PC-9 (cell line): ENCODE measurements around the gene MTPN. TPM values are rescaled to one million over a fixed set of nuclear protein-coding genes. Genes with fewer than 3 reads are reported as not detected.

Source experiments
- BruUV-seq: library from RNA; stranded (reverse); fragments of 400-500 nt; replicated peaks from 2 replicates; lab custom pipeline; 2021; lab: Mats Ljungman, UMichigan
- CTCF ChIA-PET: fragments of 300-600 bp; sonication (Branson Sonifier 250); formaldehyde crosslinking; loops from one replicate; lab custom pipeline; 2022; ENCODE audit warnings: antibody characterized with exemption; lab: Charles Lee
- POLR2A ChIA-PET: fragments of 300-600 bp; sonication (Branson Sonifier 250); formaldehyde crosslinking; loops from one replicate; lab custom pipeline; 2022; ENCODE audit warnings: antibody characterized with exemption; ENCODE audit not compliant: unreplicated experiment; lab: Charles Lee
- DNase-seq, 2 experiments: peaks; one replicate each; pipeline versions ENCODE4 v3.0.0 to v3.0.0-alpha.2; 2015 to 2022; ENCODE audit warnings: mixed read lengths in 1 of 2
- H2AFZ ChIP-seq: fragments of 200-600 bp; sonication (generic); 2 replicates; pipeline ENCODE4 v1.8.1; 2017; ENCODE audit warnings: antibody characterized with exemption
- H3F3A ChIP-seq: fragments of 200-600 bp; sonication (generic); 2 replicates; pipeline ENCODE4 v1.8.1; 2017; ENCODE audit warnings: antibody characterized with exemption, mild to moderate bottlenecking, low read depth; ENCODE audit not compliant: insufficient read depth
- H3K27ac ChIP-seq: fragments of 200-600 bp; sonication (generic); 2 replicates; pipeline ENCODE4 v1.6.1; 2016; ENCODE audit warnings: mixed run types
- H3K27me3 ChIP-seq: fragments of 200-600 bp; sonication (generic); 2 replicates; pipeline ENCODE4 v1.6.1; 2016; ENCODE audit warnings: low read depth, mixed run types; ENCODE audit not compliant: insufficient read depth
- H3K36me3 ChIP-seq: fragments of 200-600 bp; sonication (generic); 2 replicates; pipeline ENCODE4 v1.6.1; 2016; ENCODE audit warnings: low read depth, mixed run types
- H3K4me1 ChIP-seq: fragments of 200-600 bp; sonication (generic); replicated peaks from 2 replicates; pipeline ENCODE4 v1.6.1; 2016; ENCODE audit warnings: mixed run types; ENCODE audit not compliant: insufficient read depth
- H3K4me2 ChIP-seq: fragments of 200-600 bp; sonication (generic); 2 replicates; pipeline ENCODE4 v1.6.1; 2017; ENCODE audit warnings: mixed run types
- H3K4me3 ChIP-seq: fragments of 200-600 bp; sonication (generic); 2 replicates; pipeline ENCODE4 v1.6.1; 2016; ENCODE audit warnings: mixed run types
- H3K79me2 ChIP-seq: fragments of 200-600 bp; sonication (generic); 2 replicates; pipeline ENCODE4 v1.6.1; 2017; ENCODE audit warnings: low read depth, mixed run types
- H3K9me2 ChIP-seq: fragments of 200-600 bp; sonication (generic); 2 replicates; pipeline ENCODE4 v1.8.1; 2017; ENCODE audit warnings: mild to moderate bottlenecking; ENCODE audit not compliant: insufficient read depth
- H3K9me3 ChIP-seq: fragments of 200-600 bp; sonication (generic); 2 replicates; pipeline ENCODE4 v1.8.1; 2016; ENCODE audit warnings: low read depth; ENCODE audit not compliant: insufficient read depth
- H4K20me1 ChIP-seq: fragments of 200-600 bp; sonication (generic); 2 replicates; pipeline ENCODE4 v1.8.1; 2017; ENCODE audit not compliant: insufficient read depth
- EZH2 ChIP-seq: fragments of 200-600 bp; sonication (generic); IDR thresholded peaks from 2 replicates; pipeline ENCODE4 v1.8.0; 2017; ENCODE audit warnings: antibody characterized with exemption, low read depth
- intact Hi-C: fragments of 100-400 bp; cut with micrococcal nuclease; formaldehyde crosslinking; loops from one replicate; pipeline ENCODE4 v1.10.0; 2022; ENCODE audit not compliant: unreplicated experiment
- total RNA-seq: library from RNA; stranded (reverse); gene quantifications from 2 replicates; pipeline ENCODE4 v1.2.3, GENCODE V29; 2021
- TF ChIP-seq, protein P1 (sequence below): fragments of 200-600 bp; sonication (generic); conservative IDR thresholded peaks from 2 replicates; pipeline ENCODE4 v1.6.1; 2017; ENCODE audit warnings: mixed run types, antibody characterized with exemption, mild to moderate bottlenecking, moderate library complexity

Gene MTPN
- total RNA-seq, 1 experiment from 2014 or later = 212 TPM

DNA sequence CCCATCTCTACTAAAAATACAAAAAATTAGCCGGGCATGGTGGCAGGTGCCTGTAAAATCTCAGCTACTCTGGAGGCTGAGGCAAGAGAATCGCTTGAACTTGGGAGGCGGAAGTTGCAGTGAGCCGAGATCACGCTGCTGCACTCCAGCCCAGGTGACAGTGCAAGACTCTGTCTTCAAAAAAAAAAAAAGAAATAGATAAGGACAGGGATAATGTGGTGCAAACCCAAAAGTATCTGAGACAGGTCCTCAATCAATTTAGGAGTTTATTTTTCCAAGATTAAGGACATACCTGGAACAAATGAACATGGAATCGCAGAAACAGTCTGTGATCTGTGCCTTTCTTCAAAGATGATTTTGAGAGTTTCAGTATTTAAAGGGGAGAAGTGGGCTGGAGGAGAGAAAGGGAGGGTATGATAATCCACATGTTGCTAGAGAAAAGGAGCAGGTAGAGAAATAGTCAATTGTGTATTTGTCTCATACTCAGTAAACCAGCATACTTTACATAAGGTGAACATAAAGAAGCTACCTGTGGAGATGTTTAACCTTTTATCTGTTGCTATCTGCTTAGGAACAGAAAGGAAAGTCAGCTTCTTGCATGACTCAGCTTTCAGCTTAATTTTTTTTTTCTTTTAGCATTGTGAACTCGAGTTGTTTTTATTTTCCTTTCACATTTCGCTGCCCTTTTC lies 4.9 kb upstream of the MTPN start:
- H3F3A ChIP-seq = peaks cover 5% of the 10 kb centered on the region
- no peaks in the 10 kb centered on the region for H3K9me2 ChIP-seq
- DNase-seq = peak in 1 of 2 experiments; percentile 29
- H2AFZ ChIP-seq = peak overlapping the region; percentile 80
- H3K4me2 ChIP-seq = peak overlapping the region; percentile 70
- peak overlapping the region; percentile 48 for H3K27ac ChIP-seq
- peaks cover 21% of the 10 kb centered on the region for H3K4me1 ChIP-seq
- BruUV-seq = no TSS peak
- ChIA-PET CTCF (interaction anchor here (0.6 to 0.9 kb wide), 2 partner anchors 16 to 320 kb away, joined by 3 to 16 read pairs; partner anchors contain the start of gene STMP1), POLR2A (interaction anchor here (0.6 kb wide), 1 partner anchor 676 kb away, joined by 8 read pairs; no protein-coding TSS in a partner anchor)
- H3K4me3 ChIP-seq = peak overlapping the region; percentile 38; the same call in 1 of the 2 replicates
- no peak for TF ChIP-seq EZH2
- TF ChIP-seq, protein P1, sequence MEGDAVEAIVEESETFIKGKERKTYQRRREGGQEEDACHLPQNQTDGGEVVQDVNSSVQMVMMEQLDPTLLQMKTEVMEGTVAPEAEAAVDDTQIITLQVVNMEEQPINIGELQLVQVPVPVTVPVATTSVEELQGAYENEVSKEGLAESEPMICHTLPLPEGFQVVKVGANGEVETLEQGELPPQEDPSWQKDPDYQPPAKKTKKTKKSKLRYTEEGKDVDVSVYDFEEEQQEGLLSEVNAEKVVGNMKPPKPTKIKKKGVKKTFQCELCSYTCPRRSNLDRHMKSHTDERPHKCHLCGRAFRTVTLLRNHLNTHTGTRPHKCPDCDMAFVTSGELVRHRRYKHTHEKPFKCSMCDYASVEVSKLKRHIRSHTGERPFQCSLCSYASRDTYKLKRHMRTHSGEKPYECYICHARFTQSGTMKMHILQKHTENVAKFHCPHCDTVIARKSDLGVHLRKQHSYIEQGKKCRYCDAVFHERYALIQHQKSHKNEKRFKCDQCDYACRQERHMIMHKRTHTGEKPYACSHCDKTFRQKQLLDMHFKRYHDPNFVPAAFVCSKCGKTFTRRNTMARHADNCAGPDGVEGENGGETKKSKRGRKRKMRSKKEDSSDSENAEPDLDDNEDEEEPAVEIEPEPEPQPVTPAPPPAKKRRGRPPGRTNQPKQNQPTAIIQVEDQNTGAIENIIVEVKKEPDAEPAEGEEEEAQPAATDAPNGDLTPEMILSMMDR = no peak
- H3K9me3 ChIP-seq = no peaks in the 10 kb centered on the region; the same call in 1 of the 2 replicates
- intact Hi-C loops = loop anchor here (5.0 kb wide), 1 partner anchor 105 kb away; no protein-coding TSS in a partner anchor
- H4K20me1 ChIP-seq = no peaks in the 10 kb centered on the region
- H3K79me2 ChIP-seq = peaks cover under 1% of the 10 kb centered on the region
- no peaks in the 10 kb centered on the region for H3K27me3 ChIP-seq
- H3K36me3 ChIP-seq = no peaks in the 10 kb centered on the region

DNA sequence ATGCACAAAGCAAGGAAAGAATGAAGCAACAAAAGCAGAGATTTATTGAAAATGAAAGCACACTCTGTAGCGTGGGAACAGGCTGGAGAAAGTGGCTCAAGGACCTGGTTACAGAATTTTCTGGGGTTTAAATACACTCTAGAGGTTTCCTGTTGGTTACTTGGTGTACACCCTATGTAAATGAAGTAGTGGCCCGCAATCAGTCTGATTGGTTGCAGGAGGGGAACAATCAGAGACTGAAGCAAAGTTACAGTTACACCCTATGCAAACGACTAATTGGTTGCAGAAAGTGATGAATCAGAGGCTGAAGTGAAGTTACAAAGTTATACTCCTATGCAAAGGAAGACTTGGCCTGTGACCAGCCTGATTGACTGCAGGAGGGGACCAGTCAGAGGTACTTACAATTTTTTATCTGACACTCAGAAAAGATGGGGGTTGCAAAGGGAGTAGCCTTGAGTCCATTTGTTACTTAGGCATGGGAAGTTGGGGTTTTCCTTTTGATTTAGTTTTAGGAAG lies 3.6 kb upstream of the MTPN start:
- CTCF ChIA-PET = no interaction called here

DNA sequence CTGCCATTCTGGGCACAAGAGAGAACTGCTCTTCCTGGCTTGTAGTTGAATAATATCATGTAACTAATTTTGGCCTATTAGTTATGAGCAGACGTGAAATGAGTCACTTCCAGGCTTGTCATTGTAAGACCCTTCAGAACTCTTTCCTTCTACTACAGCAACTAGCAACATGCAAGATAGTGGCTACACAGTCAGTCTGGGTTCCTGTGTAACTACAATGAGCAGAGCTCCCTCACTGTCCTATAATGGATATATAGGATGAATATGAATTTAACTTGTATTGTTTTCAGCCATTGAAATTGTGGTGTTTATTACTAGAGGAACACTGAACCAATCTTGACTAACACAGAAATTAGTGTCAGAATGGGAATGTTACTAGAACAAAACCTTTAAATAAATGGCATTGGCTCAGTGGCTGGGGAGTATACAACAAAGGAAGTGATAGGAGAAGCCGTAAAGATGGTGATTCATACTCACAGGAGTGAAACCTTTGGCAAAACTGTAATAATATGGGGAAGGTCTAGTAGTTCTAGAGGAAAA lies 2.9 kb upstream of the MTPN start:
- peak overlapping the region; percentile 5; the same call in 1 of the 2 replicates for H3K4me2 ChIP-seq
- TF ChIP-seq EZH2 = no peak
- TF ChIP-seq, protein P1 = no peak
- peaks cover 33% of the 10 kb centered on the region for H3K4me1 ChIP-seq
- POLR2A ChIA-PET = no interaction called here
- H3K4me3 ChIP-seq = no peak overlapping the region
- no peak overlapping the region for H2AFZ ChIP-seq
- CTCF ChIA-PET = no interaction called here
- peaks cover 13% of the 10 kb centered on the region for H4K20me1 ChIP-seq
- no peak overlapping the region for H3K27ac ChIP-seq
- peaks cover 21% of the 10 kb centered on the region for H3K79me2 ChIP-seq
- BruUV-seq = no TSS peak
- H3K9me2 ChIP-seq = no peaks in the 10 kb centered on the region
- H3F3A ChIP-seq = peaks cover 5% of the 10 kb centered on the region
- H3K27me3 ChIP-seq = no peaks in the 10 kb centered on the region
- H3K9me3 ChIP-seq = no peaks in the 10 kb centered on the region
- DNase-seq = no peak
- intact Hi-C loops = loop anchor here (5.0 kb wide), 1 partner anchor 103 kb away; no protein-coding TSS in a partner anchor
- no peaks in the 10 kb centered on the region for H3K36me3 ChIP-seq

More for the DNA sequence above, 3.6 kb upstream of the MTPN start:
- Histone ChIP-seq H3K4me2 (peak overlapping the region; percentile 5; the same call in 1 of the 2 replicates), H3K9me2 (no peaks in the 10 kb centered on the region), H2AFZ (no peak overlapping the region), H3K27me3 (no peaks in the 10 kb centered on the region), H3K4me3 (no peak overlapping the region), H3K36me3 (no peaks in the 10 kb centered on the region), H3K4me1 (peaks cover 26% of the 10 kb centered on the region), H3K9me3 (no peaks in the 10 kb centered on the region), H3F3A (peaks cover 5% of the 10 kb centered on the region), H3K79me2 (peaks cover 14% of the 10 kb centered on the region), H4K20me1 (peaks cover 6% of the 10 kb centered on the region), H3K27ac (no peak overlapping the region)
- peak; percentile 52 to 58 for DNase-seq
- BruUV-seq = no TSS peak
- POLR2A ChIA-PET = no interaction called here
- intact Hi-C loops = loop anchor here (5.0 kb wide), 1 partner anchor 103 kb away; no protein-coding TSS in a partner anchor
- TF ChIP-seq, protein P1 = no peak
- TF ChIP-seq EZH2 = no peak
